ENCODE results near the gene SNX6.
"Not testable (repeated sequence)": the region's sequence is repeated elsewhere in the genome, so short reads cannot be mapped to it uniquely, and the experiment has no call there.

The SNX6 gene

DNA sequence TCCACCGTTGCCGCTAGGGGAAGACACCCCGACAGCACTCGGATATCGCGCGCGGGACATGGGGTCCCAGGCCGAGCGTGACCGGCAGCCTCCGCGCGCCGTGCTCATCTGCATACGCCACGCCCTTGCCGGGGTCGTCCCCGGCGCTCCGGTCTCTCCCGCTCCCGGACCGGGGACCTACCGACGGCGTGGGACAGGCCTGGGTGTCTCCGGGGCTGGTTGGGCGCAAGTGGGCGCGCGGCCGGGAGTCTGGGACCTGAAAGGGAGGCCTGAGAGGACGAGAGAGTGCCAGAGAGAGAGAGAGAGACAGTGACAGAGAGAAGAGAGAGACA, 73.5 kb downstream of the SNX6 start:
- DNase-seq: not testable (repeated sequence)

DNA sequence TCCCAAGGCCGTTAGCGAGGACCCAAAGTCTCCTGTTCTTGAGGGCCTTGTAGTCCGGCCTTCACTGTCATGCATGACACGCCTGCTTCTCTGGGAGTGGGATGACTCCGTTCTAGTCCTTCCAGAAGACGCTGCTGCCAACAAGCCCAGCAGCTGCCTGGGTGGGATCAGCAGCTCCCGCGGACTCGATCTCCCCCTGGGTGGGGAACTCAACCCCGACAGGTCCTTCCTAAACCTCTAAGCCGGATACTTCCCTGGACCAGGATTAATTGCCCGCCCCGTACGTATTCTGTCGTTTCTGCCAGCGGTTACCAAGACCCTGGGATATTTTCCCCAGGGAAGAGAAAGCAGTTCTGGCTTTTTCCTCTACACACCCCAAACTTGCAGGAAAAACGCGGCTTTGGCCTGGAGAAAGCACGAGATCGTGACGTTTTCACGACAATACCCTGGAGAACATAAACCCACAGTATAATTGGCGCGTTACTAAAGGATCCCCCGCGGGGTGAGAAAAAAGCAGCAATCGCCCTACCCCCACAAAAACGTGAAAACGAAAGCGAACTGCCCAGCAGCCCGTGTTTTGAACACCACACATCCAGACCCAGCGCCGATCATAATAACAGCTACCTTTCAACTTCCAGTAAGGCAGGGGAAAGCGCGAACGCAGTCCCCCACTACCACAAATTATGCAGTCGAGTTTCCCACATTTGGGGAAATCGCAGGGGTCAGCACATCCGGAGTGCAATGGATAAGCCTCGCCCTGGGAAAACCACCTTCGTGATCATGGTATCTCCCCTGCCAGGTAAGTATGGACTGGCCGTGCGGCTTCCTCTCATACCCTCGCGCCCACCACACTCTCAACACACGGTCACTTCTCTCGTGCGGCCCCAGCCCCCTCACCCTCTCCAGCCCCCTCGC, 74.1 kb downstream of the SNX6 start:
- not testable (repeated sequence) for DNase-seq

- no peak for DNase-seq
Measured at GRCh38 chr14:34554540-34555250, 75.3 kb downstream of the SNX6 start.

DNA sequence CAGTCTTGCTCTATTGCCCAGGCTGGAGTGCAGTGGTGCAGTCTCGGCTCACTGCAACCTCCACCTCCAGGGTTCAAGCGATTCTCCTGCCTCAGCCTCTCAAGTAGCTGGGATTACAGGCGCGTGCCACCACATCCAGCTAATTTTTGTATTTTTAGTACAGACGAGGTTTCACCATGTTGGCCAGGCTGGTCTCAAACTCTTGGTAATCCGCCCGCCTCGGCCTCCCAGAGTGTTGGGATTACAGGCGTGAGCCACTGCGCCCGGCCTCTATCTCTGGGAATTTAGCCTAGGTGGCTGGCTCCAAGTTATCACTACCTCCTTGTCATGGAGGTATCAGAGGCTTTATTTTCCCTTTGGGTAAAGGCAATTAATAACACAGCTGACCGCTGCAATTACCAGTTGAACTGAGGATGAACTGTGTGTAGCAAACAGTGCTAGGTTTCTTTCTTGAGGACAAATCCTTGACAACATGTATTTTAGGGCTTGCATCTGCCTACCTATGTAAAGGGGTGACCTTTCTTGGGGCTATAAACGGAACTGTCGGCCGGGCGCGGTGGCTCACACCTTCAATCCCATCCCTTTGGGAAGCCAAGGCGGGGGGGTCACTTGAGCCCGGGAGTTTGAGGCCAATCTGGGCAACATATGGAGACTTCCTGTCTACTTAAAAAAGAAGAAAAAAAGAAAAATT, 80.5 kb downstream of the SNX6 start:
- not testable (repeated sequence) for DNase-seq

GRCh38 chr14:34548472-34548981, 81.4 kb downstream of the SNX6 start:
- DNase-seq: no peak

DNA sequence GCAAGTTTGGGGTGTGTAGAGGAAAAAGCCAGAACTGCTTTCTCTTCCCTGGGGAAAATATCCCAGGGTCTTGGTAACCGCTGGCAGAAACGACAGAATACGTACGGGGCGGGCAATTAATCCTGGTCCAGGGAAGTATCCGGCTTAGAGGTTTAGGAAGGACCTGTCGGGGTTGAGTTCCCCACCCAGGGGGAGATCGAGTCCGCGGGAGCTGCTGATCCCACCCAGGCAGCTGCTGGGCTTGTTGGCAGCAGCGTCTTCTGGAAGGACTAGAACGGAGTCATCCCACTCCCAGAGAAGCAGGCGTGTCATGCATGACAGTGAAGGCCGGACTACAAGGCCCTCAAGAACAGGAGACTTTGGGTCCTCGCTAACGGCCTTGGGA, 82.8 kb downstream of the SNX6 start:
- not testable (repeated sequence) for DNase-seq

DNA sequence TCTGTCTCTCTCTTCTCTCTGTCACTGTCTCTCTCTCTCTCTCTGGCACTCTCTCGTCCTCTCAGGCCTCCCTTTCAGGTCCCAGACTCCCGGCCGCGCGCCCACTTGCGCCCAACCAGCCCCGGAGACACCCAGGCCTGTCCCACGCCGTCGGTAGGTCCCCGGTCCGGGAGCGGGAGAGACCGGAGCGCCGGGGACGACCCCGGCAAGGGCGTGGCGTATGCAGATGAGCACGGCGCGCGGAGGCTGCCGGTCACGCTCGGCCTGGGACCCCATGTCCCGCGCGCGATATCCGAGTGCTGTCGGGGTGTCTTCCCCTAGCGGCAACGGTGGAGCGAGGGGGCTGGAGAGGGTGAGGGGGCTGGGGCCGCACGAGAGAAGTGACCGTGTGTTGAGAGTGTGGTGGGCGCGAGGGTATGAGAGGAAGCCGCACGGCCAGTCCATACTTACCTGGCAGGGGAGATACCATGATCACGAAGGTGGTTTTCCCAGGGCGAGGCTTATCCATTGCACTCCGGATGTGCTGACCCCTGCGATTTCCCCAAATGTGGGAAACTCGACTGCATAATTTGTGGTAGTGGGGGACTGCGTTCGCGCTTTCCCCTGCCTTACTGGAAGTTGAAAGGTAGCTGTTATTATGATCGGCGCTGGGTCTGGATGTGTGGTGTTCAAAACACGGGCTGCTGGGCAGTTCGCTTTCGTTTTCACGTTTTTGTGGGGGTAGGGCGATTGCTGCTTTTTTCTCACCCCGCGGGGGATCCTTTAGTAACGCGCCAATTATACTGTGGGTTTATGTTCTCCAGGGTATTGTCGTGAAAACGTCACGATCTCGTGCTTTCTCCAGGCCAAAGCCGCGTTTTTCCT, 83.4 kb downstream of the SNX6 start:
- DNase-seq: not testable (repeated sequence)

- not testable (repeated sequence) for DNase-seq
Measured at GRCh38 chr14:34540181-34541059, 89.5 kb downstream of the SNX6 start.

DNA sequence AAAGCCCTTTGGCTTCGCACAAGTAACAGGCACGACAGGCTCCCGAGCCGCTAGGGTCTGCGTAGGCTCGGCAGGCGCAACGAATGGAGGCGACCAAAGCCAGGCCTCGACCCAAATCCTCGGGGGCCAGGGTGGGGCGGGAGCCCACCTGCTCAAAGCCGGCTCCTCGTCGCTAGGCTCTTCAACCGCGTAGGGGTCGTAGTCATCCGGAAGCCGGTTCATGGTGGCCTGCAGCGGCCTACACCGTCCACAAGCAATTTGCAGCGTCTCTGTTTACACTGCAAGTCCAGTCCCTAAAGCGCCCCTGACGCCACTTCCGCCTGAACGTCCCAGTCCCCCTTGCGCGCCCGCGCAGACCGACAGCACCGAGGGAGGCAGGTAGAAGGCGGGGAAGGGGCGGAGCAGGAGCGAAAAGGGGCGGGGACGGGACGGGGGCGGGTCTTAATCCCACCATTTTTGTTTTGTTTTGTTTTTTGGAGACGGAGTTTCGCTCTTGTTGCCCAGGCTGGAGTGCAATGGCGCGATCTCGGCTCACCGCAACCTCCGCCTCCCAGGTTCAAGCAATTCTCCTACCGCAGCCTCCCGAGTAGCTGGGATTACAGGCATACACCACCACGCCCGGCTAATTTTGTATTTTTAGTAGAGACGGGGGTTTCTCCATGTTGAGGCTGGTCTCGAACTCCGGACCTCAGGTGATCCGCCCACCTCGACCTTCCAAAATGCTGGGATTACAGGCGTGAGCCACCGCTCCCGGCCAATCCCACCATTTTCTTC, 90.4 kb downstream of the SNX6 start, which contains the start of gene EAPP:
TSS of gene EAPP (minus strand) at position 295 of the 774 bp plus-strand sequence. CDS start at position 222, 73 bp downstream.
- DNase-seq: peak; percentile 96

- no peak for DNase-seq
Measured at GRCh38 chr14:34538871-34539406, 91.0 kb downstream of the SNX6 start.

DNA sequence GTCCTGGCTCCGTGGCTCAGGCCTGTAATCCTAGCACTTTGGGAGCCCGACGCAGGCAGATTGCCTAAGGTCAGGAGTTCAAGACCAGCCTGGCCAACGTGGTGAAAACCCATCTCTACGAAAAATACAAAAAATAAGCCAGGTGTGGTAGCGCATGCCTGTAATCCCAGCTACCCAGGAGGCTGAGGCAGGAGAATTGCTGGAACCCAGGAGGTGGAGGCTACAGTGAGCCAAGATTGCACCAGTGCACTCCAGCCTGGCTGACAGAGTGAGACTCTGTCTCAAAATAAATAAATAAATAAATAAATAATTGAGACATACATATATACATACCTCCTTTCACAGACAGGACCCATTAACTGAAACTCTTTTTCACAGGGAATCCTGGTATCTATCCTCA, 91.9 kb downstream of the SNX6 start:
- DNase-seq: not testable (repeated sequence)

GRCh38 chr14:34537677-34538009, 92.3 kb downstream of the SNX6 start:
- no peak for DNase-seq

GRCh38 chr14:34536951-34537676, 92.8 kb downstream of the SNX6 start:
- no peak for DNase-seq

- DNase-seq: no peak
Measured at GRCh38 chr14:34527591-34527990, 102.4 kb downstream of the SNX6 start.

GRCh38 chr14:34524216-34524615, 105.7 kb downstream of the SNX6 start:
- not testable (repeated sequence) for DNase-seq

GRCh38 chr14:34522496-34522895, 107.5 kb downstream of the SNX6 start:
- DNase-seq: no peak

- not testable (repeated sequence) for DNase-seq
Measured at GRCh38 chr14:34521071-34521470, 108.9 kb downstream of the SNX6 start.

DNA sequence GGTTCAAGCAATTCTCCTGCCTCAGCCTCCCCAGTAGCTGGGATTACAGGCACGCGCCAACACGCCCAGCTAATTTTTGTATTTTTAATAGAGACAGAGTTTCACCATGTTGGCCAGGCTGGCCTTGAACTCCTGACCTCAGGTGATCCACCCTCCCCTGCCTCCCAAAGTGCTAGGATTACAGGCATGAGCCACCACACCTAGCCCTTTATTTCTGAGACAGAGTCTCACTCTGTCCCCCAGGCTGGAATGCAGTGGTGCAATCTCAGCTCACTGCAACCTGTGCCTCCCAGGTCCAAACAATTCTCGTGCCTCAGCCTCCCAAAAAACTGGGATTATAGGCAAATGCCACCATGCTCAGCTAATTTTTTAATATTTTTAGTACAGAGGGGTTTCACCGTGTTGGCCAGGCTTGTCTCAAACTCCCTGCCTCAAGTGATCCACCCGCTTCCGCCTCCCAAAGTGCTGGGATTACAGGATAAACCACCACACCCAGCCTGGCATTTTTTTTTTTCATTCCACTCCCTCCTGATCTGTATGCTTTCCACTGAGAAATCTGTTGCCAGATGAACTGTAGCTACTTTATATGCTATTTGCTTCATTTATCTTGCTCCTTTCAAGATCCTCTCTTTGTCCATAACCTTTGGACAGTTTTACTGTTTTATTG, 109.5 kb downstream of the SNX6 start:
- DNase-seq: not testable (repeated sequence)

Data from CD4-positive, alpha-beta T cell treated with Interleukin-4 for 4 hours (primary cell).